ENCODE results near the gene ELOVL5. TPM values are rescaled to one million over a fixed set of nuclear protein-coding genes. Genes with fewer than 3 reads are reported as not detected.

The ELOVL5 gene
- total RNA-seq = 48.2 and 126 TPM in 2 replicates

GRCh38 chr6:53348371-53349208 lies at the start of gene ELOVL5:
TSS of gene ELOVL5 (minus strand) at chr6:53348950. CDS start at chr6:53295699, 53,251 bp downstream.

Other genes starting within 250 kb of the ELOVL5 start
- gene GCM1, start 200.1 kb downstream of the ELOVL5 start, total RNA-seq = 0.13 TPM in 1 of 2 replicates, not detected in the other
- gene GCLC, start 196.2 kb upstream of the ELOVL5 start, total RNA-seq = 12.6 and 33.3 TPM in 2 replicates

Data from bladder microvascular endothelial cell (primary cell).